Common myeloid progenitor, CD34-positive (primary cell): Measurements from ENCODE around the gene CDV3. TPM values are rescaled to one million over a fixed set of nuclear protein-coding genes. Genes with fewer than 3 reads are reported as not detected.
"Not testable (repeated sequence)": the region's sequence is repeated elsewhere in the genome, so short reads cannot be mapped to it uniquely, and the experiment has no call there.

Source experiments
- CTCF ChIA-PET: fragments of 350-600 bp; sonication (Branson Sonifier 250); formaldehyde crosslinking; loops from one replicate; lab custom pipeline; 2021; ENCODE audit warnings: antibody characterized with exemption; lab: Charles Lee
- POLR2A ChIA-PET: fragments of 350-600 bp; sonication (Branson Sonifier 250); formaldehyde crosslinking; loops from one replicate; lab custom pipeline; 2021; ENCODE audit warnings: antibody characterized with exemption; lab: Charles Lee
- DNase-seq, 3 donors: peaks; one replicate each; pipeline versions ENCODE4 v3.0.0 to v3.0.0-alpha.2; 2013
- H3K27ac ChIP-seq, 2 experiments: 1 replicate in 1 of 2; 2 replicates in 1 of 2; pipeline ENCODE4 v1.7.0; 2013; ENCODE audit warnings: inconsistent platforms in 2 of 2, low read length in 2 of 2, mild to moderate bottlenecking in 2 of 2, low read depth in 1 of 2, moderate library complexity in 1 of 2; ENCODE audit not compliant: severe bottlenecking in 2 of 2, insufficient read depth in 1 of 2, poor library complexity in 1 of 2
- H3K27me3 ChIP-seq, 5 experiments: replicated peaks in 2 of 5; 1 replicate in 3 of 5; 2 replicates in 2 of 5; pipeline versions ENCODE4 v1.6.1 to v1.7.0; 2013; ENCODE audit warnings: low read length in 4 of 5, mild to moderate bottlenecking in 2 of 5, moderate library complexity in 2 of 5, inconsistent platforms in 1 of 5; ENCODE audit not compliant: insufficient read depth in 5 of 5, control insufficient read depth in 4 of 5
- H3K36me3 ChIP-seq, 4 experiments: 1 replicate in 2 of 4; 2 replicates in 2 of 4; pipeline versions ENCODE4 v1.6.1 to v1.7.0; 2013; ENCODE audit warnings: low read length in 3 of 4, control low read depth in 1 of 4, mild to moderate bottlenecking in 1 of 4; ENCODE audit not compliant: control insufficient read depth in 4 of 4, insufficient read depth in 4 of 4
- H3K4me1 ChIP-seq, 4 experiments: 1 replicate in 3 of 4; 2 replicates in 1 of 4; pipeline versions ENCODE4 v1.6.1 to v1.7.1; 2013; ENCODE audit warnings: low read length in 3 of 4, mild to moderate bottlenecking in 3 of 4, control low read depth in 1 of 4, inconsistent platforms in 1 of 4, moderate library complexity in 1 of 4; ENCODE audit not compliant: control insufficient read depth in 4 of 4, insufficient read depth in 4 of 4; ENCODE audit errors: control extremely low read depth in 1 of 4
- H3K4me3 ChIP-seq, 7 experiments: 1 replicate in 4 of 7; 2 replicates in 3 of 7; pipeline versions ENCODE4 v1.5.1 to v1.7.0; 2013; ENCODE audit warnings: mild to moderate bottlenecking in 7 of 7, low read length in 6 of 7, moderate library complexity in 6 of 7, inconsistent platforms in 2 of 7, low read depth in 2 of 7, control low read depth in 1 of 7; ENCODE audit not compliant: insufficient read depth in 4 of 7, control insufficient read depth in 1 of 7; ENCODE audit errors: extremely low read depth in 1 of 7
- H3K9me3 ChIP-seq, 5 experiments: 1 replicate in 4 of 5; 2 replicates in 1 of 5; pipeline versions ENCODE4 v1.6.1 to v1.7.1; 2013; ENCODE audit warnings: low read length in 4 of 5, mild to moderate bottlenecking in 2 of 5, inconsistent platforms in 1 of 5, low read depth in 1 of 5, moderate library complexity in 1 of 5; ENCODE audit not compliant: control insufficient read depth in 4 of 5, insufficient read depth in 2 of 5; ENCODE audit errors: control extremely low read depth in 1 of 5
- WGBS: methylation state at CpG from one replicate; pipeline ENCODE4 v1.1.5; 2013; ENCODE audit not compliant: insufficient coverage; 5-methylcytosine and 5-hydroxymethylcytosine counted together
- polyA plus RNA-seq: library from polyadenylated mRNA; unstranded; fragments of 120-200 nt; gene quantifications from one replicate; pipeline ENCODE4 v1.2.1, GENCODE V29; 2013

CDV3 gene
- 156 TPM for polyA plus RNA-seq

GRCh38 chr3:133573629-133574194 lies at the start of gene CDV3:
TSS of gene CDV3 (plus strand) at chr3:133573686. CDS start at chr3:133574045, 359 bp downstream.
- Histone ChIP-seq H3K4me1 (peaks cover 22 to 58% (median 42%) of the 10 kb centered on the region in 4 experiments), H3K27ac (peak within 1 kb of the TSS; percentile 95 to 96), H3K4me3 (peak within 1 kb of the TSS; percentile 76 to 99 (median 91)), H3K36me3 (peaks cover 4 to 37% (median 15%) of the 10 kb centered on the region in 4 experiments), H3K27me3 (no peaks in the 10 kb centered on the region), H3K9me3 (no peaks in the 10 kb centered on the region)
- ChIA-PET POLR2A (interaction anchor here (0.6 to 1.0 kb wide), 2 partner anchors 84 to 125 kb away, joined by 3 to 4 read pairs; no protein-coding TSS in a partner anchor), CTCF (interaction anchor here (0.8 to 2.8 kb wide), 5 partner anchors 34 to 136 kb away, joined by 3 to 10 read pairs (median 5); no protein-coding TSS in a partner anchor)
- DNase-seq: no peak
- WGBS: 0% methylated on average over 63 of the region's 81 CpGs

GRCh38 chr3:133523758-133524157 lies 49.7 kb upstream of the CDV3 start:
- H3K27me3 ChIP-seq, H3K36me3 ChIP-seq, POLR2A ChIA-PET, H3K4me3 ChIP-seq, H3K27ac ChIP-seq, CTCF ChIA-PET, H3K9me3 ChIP-seq: not testable (repeated sequence)
- no CpG with 5 or more reads among the region's 3 CpGs for WGBS
- peak in 2 of 3 donors; percentile 15 to 39 for DNase-seq
- peaks cover 0 to 15% (median 6%) of the 10 kb centered on the region in 4 experiments for H3K4me1 ChIP-seq

- Histone ChIP-seq H3K4me1 (peaks cover 0 to 15% (median 6%) of the 10 kb centered on the region in 4 experiments), H3K36me3 (no peaks in the 10 kb centered on the region), H3K27ac (no peak overlapping the region), H3K27me3 (no peaks in the 10 kb centered on the region), H3K9me3 (peaks cover 0 to 2% (median 0%) of the 10 kb centered on the region in 5 experiments), H3K4me3 (no peak overlapping the region)
- CTCF ChIA-PET: no interaction called here
- POLR2A ChIA-PET: no interaction called here
- DNase-seq: no peak
Observed at GRCh38 chr3:133525435-133525834, 48.1 kb upstream of the CDV3 start.

DNA sequence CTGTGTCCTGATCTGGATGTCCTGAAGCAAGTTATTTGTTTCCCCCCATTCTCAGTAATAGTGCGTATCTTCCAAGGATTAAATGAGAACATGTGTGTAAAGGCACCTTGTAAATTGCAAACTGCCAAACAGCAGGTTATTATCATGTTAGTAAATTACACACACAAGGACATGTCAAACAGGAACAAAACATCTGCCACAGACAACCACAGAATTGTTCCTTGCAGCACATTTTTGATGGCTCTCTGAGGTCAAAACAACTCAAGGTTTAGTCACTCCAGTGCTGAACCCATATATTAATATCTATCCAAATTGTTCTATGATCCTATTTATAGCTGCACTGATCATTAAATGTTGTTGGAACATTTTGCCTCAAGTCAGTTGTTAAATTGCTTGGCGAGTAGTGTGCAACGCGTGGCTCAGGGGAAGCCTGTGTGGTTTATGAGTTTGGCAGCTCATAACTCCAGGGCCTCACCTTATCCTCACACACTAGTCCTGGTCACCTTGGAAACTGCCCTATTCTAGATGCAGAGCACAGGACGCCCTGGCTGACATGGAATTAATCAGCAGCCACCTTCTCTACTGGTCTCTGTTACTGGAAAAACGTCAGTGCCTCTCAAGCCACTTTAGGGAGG lies 46.3 kb upstream of the CDV3 start:
- POLR2A ChIA-PET: no interaction called here
- CTCF ChIA-PET: interaction anchor here (1.1 to 1.4 kb wide), 2 partner anchors 45 to 50 kb away, joined by 3 to 4 read pairs; no protein-coding TSS in a partner anchor
- WGBS: 36% methylated on average over 3 of the region's 6 CpGs
- no peaks in the 10 kb centered on the region for H3K27me3 ChIP-seq
- no peak overlapping the region for H3K27ac ChIP-seq
- H3K4me3 ChIP-seq: no peak overlapping the region
- peak in 2 of 3 donors; percentile 71 to 88 for DNase-seq
- peaks cover 0 to 2% (median 0%) of the 10 kb centered on the region in 5 experiments for H3K9me3 ChIP-seq
- H3K36me3 ChIP-seq: no peaks in the 10 kb centered on the region
- H3K4me1 ChIP-seq: peaks cover 0 to 18% (median 6%) of the 10 kb centered on the region in 4 experiments

DNA sequence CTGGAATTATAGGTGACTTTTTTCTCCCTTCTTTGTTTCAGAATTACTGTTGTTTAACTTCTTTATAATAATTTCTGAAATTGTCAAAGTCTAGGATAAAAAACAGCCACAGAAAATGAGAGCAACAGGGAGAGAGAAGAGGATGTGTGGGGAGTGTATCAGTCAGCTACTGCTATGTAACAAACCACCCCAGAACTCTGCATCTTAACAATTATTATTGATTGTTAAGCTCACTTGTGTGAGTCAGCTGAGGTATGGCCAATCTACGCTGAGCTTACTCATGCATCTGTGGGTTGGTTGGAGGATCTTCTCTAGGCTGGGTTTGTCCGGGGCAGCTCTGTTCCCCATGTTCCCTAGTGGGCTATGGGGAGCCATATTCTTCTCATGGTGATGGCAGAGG lies 43.7 kb upstream of the CDV3 start:
- 80% methylated on average over 1 of the region's 2 CpGs for WGBS
- ChIA-PET POLR2A (no interaction called here), CTCF (interaction anchor here (1.1 kb wide), 1 partner anchor 11 kb away, joined by 3 read pairs; no protein-coding TSS in a partner anchor)
- peaks cover 0 to 2% (median 0%) of the 10 kb centered on the region in 5 experiments for H3K9me3 ChIP-seq
- H3K27me3 ChIP-seq: no peaks in the 10 kb centered on the region
- peaks cover 0 to 11% (median 6%) of the 10 kb centered on the region in 4 experiments for H3K4me1 ChIP-seq
- no peak overlapping the region for H3K4me3 ChIP-seq
- no peak overlapping the region for H3K27ac ChIP-seq
- DNase-seq: no peak
- no peaks in the 10 kb centered on the region for H3K36me3 ChIP-seq

- ChIA-PET CTCF (interaction anchor here (1.1 kb wide), 1 partner anchor 19 kb away, joined by 3 read pairs; no protein-coding TSS in a partner anchor), POLR2A (no interaction called here)
- WGBS: 66% methylated on average over 5 of the region's 5 CpGs
- Histone ChIP-seq H3K36me3 (no peaks in the 10 kb centered on the region), H3K27ac (no peak overlapping the region), H3K27me3 (no peaks in the 10 kb centered on the region), H3K4me1 (peaks cover 0 to 9% (median 4%) of the 10 kb centered on the region in 4 experiments), H3K9me3 (peaks cover 0 to 2% (median 0%) of the 10 kb centered on the region in 5 experiments), H3K4me3 (no peak overlapping the region)
- no peak for DNase-seq
Observed at GRCh38 chr3:133531981-133532380, 41.5 kb upstream of the CDV3 start.

DNA sequence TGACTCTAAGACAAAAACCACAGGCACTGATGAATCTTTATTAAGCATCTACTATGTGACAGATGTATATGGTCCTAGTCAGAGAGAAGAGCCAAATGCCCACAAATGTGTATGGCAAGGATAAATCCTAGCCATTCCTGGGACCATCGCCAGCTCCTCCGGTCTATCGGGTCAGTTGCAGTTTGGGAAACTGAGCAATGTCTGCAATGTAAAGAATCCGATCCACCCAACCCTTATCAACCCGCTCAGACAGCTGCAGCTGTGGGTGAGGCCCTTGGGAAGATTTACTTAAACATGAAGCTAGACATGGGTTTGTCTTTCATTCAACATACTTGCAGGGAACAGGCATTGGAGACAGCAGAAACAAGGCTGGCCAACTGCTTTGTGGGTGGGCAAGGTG lies 40.5 kb upstream of the CDV3 start:
- Histone ChIP-seq H3K4me3 (no peak overlapping the region), H3K27ac (no peak overlapping the region), H3K27me3 (no peaks in the 10 kb centered on the region), H3K36me3 (no peaks in the 10 kb centered on the region), H3K4me1 (peaks cover 0 to 3% (median 0%) of the 10 kb centered on the region in 4 experiments), H3K9me3 (peaks cover 0 to 2% (median 0%) of the 10 kb centered on the region in 5 experiments)
- 98% methylated on average over 5 of the region's 5 CpGs for WGBS
- ChIA-PET POLR2A (no interaction called here), CTCF (interaction anchor here (1.0 kb wide), 1 partner anchor 14 kb away, joined by 3 read pairs; no protein-coding TSS in a partner anchor)
- no peak for DNase-seq
